ENCODE data around the gene TERB1. TPM values are rescaled to one million over a fixed set of nuclear protein-coding genes. Genes with fewer than 3 reads are reported as not detected.

The TERB1 gene
- total RNA-seq, 1 experiment from 2014 or later = not detected

GRCh38 chr16:66848172-66848571 is 46.8 kb upstream of the TERB1 start:
- Mint-ChIP-seq H3K36me3 (no peaks in the 10 kb centered on the region), H3K9me3 (no peaks in the 10 kb centered on the region), H3K27ac (no peak overlapping the region), H3K4me3 (no peak overlapping the region), H3K4me1 (peaks cover 13% of the 10 kb centered on the region), H3K27me3 (ENCODE audit: low read depth) (peaks cover 53% of the 10 kb centered on the region)
- DNase-seq (ENCODE audit: low spot score) (no peak), ATAC-seq (no peak)
- no peak for TF ChIP-seq GABPB1 (CRISPR knock-in tag; IDR thresholded peaks at IDR 0.05)
- no peak for TF ChIP-seq CREM (CRISPR knock-in tag; IDR thresholded peaks at IDR 0.05)
- no peak for TF ChIP-seq PRDM15 (CRISPR knock-in tag; IDR thresholded peaks at IDR 0.05)
- TF ChIP-seq, protein P1, sequence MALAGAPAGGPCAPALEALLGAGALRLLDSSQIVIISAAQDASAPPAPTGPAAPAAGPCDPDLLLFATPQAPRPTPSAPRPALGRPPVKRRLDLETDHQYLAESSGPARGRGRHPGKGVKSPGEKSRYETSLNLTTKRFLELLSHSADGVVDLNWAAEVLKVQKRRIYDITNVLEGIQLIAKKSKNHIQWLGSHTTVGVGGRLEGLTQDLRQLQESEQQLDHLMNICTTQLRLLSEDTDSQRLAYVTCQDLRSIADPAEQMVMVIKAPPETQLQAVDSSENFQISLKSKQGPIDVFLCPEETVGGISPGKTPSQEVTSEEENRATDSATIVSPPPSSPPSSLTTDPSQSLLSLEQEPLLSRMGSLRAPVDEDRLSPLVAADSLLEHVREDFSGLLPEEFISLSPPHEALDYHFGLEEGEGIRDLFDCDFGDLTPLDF (CRISPR knock-in tag; IDR thresholded peaks at IDR 0.05) = no peak
- no peak for TF ChIP-seq SMAD3 (CRISPR knock-in tag; IDR thresholded peaks at IDR 0.05; ENCODE audit: borderline replicate concordance)
- no peak for TF ChIP-seq HMGXB4 (CRISPR knock-in tag; IDR thresholded peaks at IDR 0.05)
- ChIA-PET CTCF (interaction anchor here (1.2 to 4.0 kb wide), 5 partner anchors 18 to 240 kb away, joined by 4 to 70 read pairs (median 7); partner anchors contain the start of gene NAE1), POLR2A (interaction anchor here (1.0 kb wide), 1 partner anchor 32 kb away, joined by 3 read pairs; the partner anchor contains the start of gene PDP2)

- Mint-ChIP-seq H3K9me3 (no peaks in the 10 kb centered on the region), H3K36me3 (no peaks in the 10 kb centered on the region), H3K27ac (no peak overlapping the region), H3K4me3 (no peak overlapping the region), H3K4me1 (peaks cover 13% of the 10 kb centered on the region), H3K27me3 (ENCODE audit: low read depth) (peaks cover 58% of the 10 kb centered on the region)
- DNase-seq (ENCODE audit: low spot score) (no peak), ATAC-seq (no peak)
- ChIA-PET POLR2A (interaction anchor here (1.0 kb wide), 1 partner anchor 33 kb away, joined by 3 read pairs; the partner anchor contains the start of gene PDP2), CTCF (interaction anchor here (1.2 to 4.0 kb wide), 4 partner anchors 17 to 196 kb away, joined by 4 to 70 read pairs (median 4); partner anchors contain the start of gene NAE1)
- no peak for TF ChIP-seq ZNF138 (CRISPR knock-in tag; conservative IDR thresholded peaks at IDR 0.05)
- TF ChIP-seq, protein P2, sequence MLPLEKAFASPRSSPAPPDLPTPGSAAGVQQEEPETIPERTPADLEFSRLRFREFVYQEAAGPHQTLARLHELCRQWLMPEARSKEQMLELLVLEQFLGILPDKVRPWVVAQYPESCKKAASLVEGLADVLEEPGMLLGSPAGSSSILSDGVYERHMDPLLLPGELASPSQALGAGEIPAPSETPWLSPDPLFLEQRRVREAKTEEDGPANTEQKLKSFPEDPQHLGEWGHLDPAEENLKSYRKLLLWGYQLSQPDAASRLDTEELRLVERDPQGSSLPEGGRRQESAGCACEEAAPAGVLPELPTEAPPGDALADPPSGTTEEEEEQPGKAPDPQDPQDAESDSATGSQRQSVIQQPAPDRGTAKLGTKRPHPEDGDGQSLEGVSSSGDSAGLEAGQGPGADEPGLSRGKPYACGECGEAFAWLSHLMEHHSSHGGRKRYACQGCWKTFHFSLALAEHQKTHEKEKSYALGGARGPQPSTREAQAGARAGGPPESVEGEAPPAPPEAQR (CRISPR knock-in tag; IDR thresholded peaks at IDR 0.05) = no peak
- TF ChIP-seq, protein P1 (CRISPR knock-in tag; IDR thresholded peaks at IDR 0.05) = no peak
- no peak for TF ChIP-seq RORB (CRISPR knock-in tag; IDR thresholded peaks at IDR 0.05)
- TF ChIP-seq ARID4B (CRISPR knock-in tag; IDR thresholded peaks at IDR 0.05; ENCODE audit: borderline replicate concordance) = no peak
- no peak for TF ChIP-seq CREB1 (CRISPR knock-in tag; IDR thresholded peaks at IDR 0.05)
- no peak for TF ChIP-seq ZNF317 (CRISPR knock-in tag; IDR thresholded peaks at IDR 0.05; ENCODE audit: borderline replicate concordance, low read depth)
- TF ChIP-seq ETV6 (CRISPR knock-in tag; IDR thresholded peaks at IDR 0.05) = no peak
- TF ChIP-seq HMGA2 (CRISPR knock-in tag; IDR thresholded peaks at IDR 0.05) = no peak
- TF ChIP-seq ZNF263 (CRISPR knock-in tag; IDR thresholded peaks at IDR 0.05; ENCODE audit: low read depth) = no peak
Measured at GRCh38 chr16:66847533-66848067, 46.2 kb upstream of the TERB1 start.

Data from WTC11 (cell line).